GM20431 (cell line): ENCODE data around the gene CTRL.
"Not testable (repeated sequence)": the region's sequence is repeated elsewhere in the genome, so short reads cannot be mapped to it uniquely, and the experiment has no call there.

Source experiments
- in situ Hi-C: fragments of 300-500 bp; cut with MseI, MboI; formaldehyde crosslinking; loops from one replicate; pipeline ENCODE4 v1.15.0; 2020; ENCODE audit warnings: low sequenced_read_pairs; ENCODE audit not compliant: unreplicated experiment

Gene CTRL

GRCh38 chr16:67931712-67932461, at the start of gene CTRL:
TSS of gene CTRL (minus strand) at chr16:67931862. CDS start at chr16:67931852, 10 bp downstream.
- in situ Hi-C loops, result no loop called here

GRCh38 chr16:67979955-67980678, 48.5 kb upstream of the CTRL start, which contains the start of gene DPEP3:
TSS of gene DPEP3 (minus strand) at chr16:67980499. CDS start at chr16:67980380, 119 bp downstream.
- in situ Hi-C loops, result no loop called here

GRCh38 chr16:67977469-67978227, 46.0 kb upstream of the CTRL start:
- in situ Hi-C loops, result no loop called here

- in situ Hi-C loops, result no loop called here
Observed at GRCh38 chr16:67977005-67977404, 45.3 kb upstream of the CTRL start.

- in situ Hi-C loops, result no loop called here
Observed at GRCh38 chr16:67976205-67976604, 44.5 kb upstream of the CTRL start.

- in situ Hi-C loops, result no loop called here
Observed at GRCh38 chr16:67975321-67976105, 43.9 kb upstream of the CTRL start.

GRCh38 chr16:67972285-67972684, 40.6 kb upstream of the CTRL start:
- in situ Hi-C loops, result not testable (repeated sequence)

- in situ Hi-C loops, result no loop called here
Observed at GRCh38 chr16:67971111-67971510, 39.4 kb upstream of the CTRL start.

GRCh38 chr16:67969254-67970039, 37.8 kb upstream of the CTRL start:
- in situ Hi-C loops, result no loop called here

GRCh38 chr16:67968400-67969253, 37.0 kb upstream of the CTRL start, which contains the start of gene SLC12A4:
TSS of gene SLC12A4 (minus strand) at chr16:67968637. CDS start at chr16:67968553, 84 bp downstream.
- in situ Hi-C loops, result no loop called here

GRCh38 chr16:67967958-67968399, 36.3 kb upstream of the CTRL start:
- in situ Hi-C loops, result no loop called here

- in situ Hi-C loops, result no loop called here
Observed at GRCh38 chr16:67967183-67967957, 35.7 kb upstream of the CTRL start.

GRCh38 chr16:67966549-67967182, 35.0 kb upstream of the CTRL start:
- in situ Hi-C loops, result no loop called here

- in situ Hi-C loops, result no loop called here
Observed at GRCh38 chr16:67965668-67966548, 34.2 kb upstream of the CTRL start.

GRCh38 chr16:67964477-67965131, 32.9 kb upstream of the CTRL start:
- in situ Hi-C loops, result no loop called here
